ENCODE data around the gene CARNS1. TPM values are rescaled to one million over a fixed set of nuclear protein-coding genes. Genes with fewer than 3 reads are reported as not detected.

Gene CARNS1
- total RNA-seq, 1 experiment from 2014 or later: 1.1 TPM

DNA sequence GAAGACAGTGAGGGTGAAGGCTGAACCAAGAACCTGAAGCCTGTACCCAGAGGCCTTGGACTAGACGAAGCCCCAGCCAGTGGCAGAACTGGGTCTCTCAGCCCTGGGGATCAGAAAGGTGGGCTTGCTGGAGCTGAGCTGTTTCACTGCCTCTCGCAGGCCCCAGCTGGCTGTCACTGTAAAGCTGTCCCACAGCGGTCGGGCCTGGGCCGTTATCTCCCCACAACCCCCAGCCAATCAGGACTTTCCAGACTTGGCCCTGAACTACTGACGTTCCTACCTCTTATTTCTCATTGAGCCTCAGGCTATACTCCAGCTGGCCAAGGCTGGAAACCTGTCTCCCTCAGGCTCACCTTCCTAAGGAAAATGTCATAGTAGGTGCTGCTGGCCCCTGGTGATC is 17.9 kb upstream of the CARNS1 start:
- no peak for DNase-seq
- no peak overlapping the region for H3K14ac ChIP-seq (ENCODE audit: insufficient read depth, low read length)
- Mint-ChIP-seq H3K9me3 (no peaks in the 10 kb centered on the region; a peak in 1 of 5 replicates), H3K36me3 (ENCODE audit: insufficient read depth in 1 of 3, low read depth in 3 of 3) (peaks cover 20 to 57% (median 51%) of the 10 kb centered on the region in 3 experiments), H3K4me3 (peak overlapping the region in 1 of 2 experiments; percentile 54; a peak in 2 of 5 replicates), H3K4me1 (peaks cover 19 to 21% of the 10 kb centered on the region in 2 experiments), H3K27ac (peak overlapping the region; percentile 49 to 87 (median 55); a peak in 2 of 7 replicates), H3K27me3 (ENCODE audit: low read depth) (no peaks in the 10 kb centered on the region)
- no peak overlapping the region for H3T11ph ChIP-seq (ENCODE audit: low read length)
- peaks cover 3% of the 10 kb centered on the region for H3K79me1 ChIP-seq (ENCODE audit: insufficient read depth, low read depth, low read length, poor library complexity, severe bottlenecking)
- no peak overlapping the region for H3K4me2 ChIP-seq (ENCODE audit: insufficient read depth, insufficient read length, low read length)
- no peak overlapping the region for H3K23ac ChIP-seq (ENCODE audit: insufficient read length, low read depth, low read length)
- no peak overlapping the region for H3K18ac ChIP-seq (ENCODE audit: insufficient read length, low read depth, low read length)
- H3K27ac ChIP-seq (ENCODE audit: insufficient read length, low read depth, low read length): no peak overlapping the region
- H3K79me2 ChIP-seq (ENCODE audit: insufficient read depth, low read length): peaks cover 4% of the 10 kb centered on the region; the same call in 1 of the 2 replicates
- no peaks in the 10 kb centered on the region for H3K9me3 ChIP-seq (ENCODE audit: control insufficient read depth, low read depth, low read length)
- H3K4ac ChIP-seq (ENCODE audit: low read depth, low read length): no peak overlapping the region
- H3K23me2 ChIP-seq (ENCODE audit: insufficient read length, low read depth, low read length, poor library complexity, severe bottlenecking): peaks cover 5% of the 10 kb centered on the region
- H2BK5ac ChIP-seq (ENCODE audit: insufficient read length, low read length): no peak overlapping the region
- no peaks in the 10 kb centered on the region for H3K27me3 ChIP-seq (ENCODE audit: insufficient read depth, low read length)
- H2BK15ac ChIP-seq (ENCODE audit: low read depth, low read length): no peak overlapping the region
- H2BK20ac ChIP-seq (ENCODE audit: low read depth, low read length, poor library complexity, severe bottlenecking): no peak overlapping the region
- H4K5ac ChIP-seq (ENCODE audit: insufficient read length, low read depth, low read length): no peak overlapping the region
- no peak overlapping the region for H2AK5ac ChIP-seq (ENCODE audit: insufficient read length, low read length)
- no peak overlapping the region for H3K56ac ChIP-seq (ENCODE audit: insufficient read length, low read depth, low read length)
- H3K9ac ChIP-seq (ENCODE audit: extremely low read depth, insufficient read length, low read length): no peak overlapping the region
- no CpG with 5 or more reads among the region's 6 CpGs for WGBS (ENCODE audit: extremely low coverage, insufficient read length, low lambda C conversion rate)
- no peak for TF ChIP-seq CTCF (conservative IDR thresholded peaks at IDR 0.05)
- H4K91ac ChIP-seq (ENCODE audit: insufficient read length, low read depth, low read length): no peak overlapping the region
- H2BK120ac ChIP-seq (ENCODE audit: low read depth, low read length, poor library complexity, severe bottlenecking): no peak overlapping the region
- H2BK12ac ChIP-seq (ENCODE audit: insufficient read length, low read depth, low read length): no peak overlapping the region
- no peak overlapping the region for H2AFZ ChIP-seq (ENCODE audit: low read length)
- no peak overlapping the region for H4K8ac ChIP-seq (replicated peaks; ENCODE audit: insufficient read length, low read depth, low read length)
- peaks cover 2% of the 10 kb centered on the region; the same call in 1 of the 2 replicates for H3K4me1 ChIP-seq (ENCODE audit: insufficient read depth, low read length)
- H4K20me1 ChIP-seq (ENCODE audit: control insufficient read depth, insufficient read depth, insufficient read length): no peaks in the 10 kb centered on the region
